GM18505 (cell line): ENCODE measurements around the gene GULP1.
"Not testable (repeated sequence)": the region's sequence is repeated elsewhere in the genome, so short reads cannot be mapped to it uniquely, and the experiment has no call there.

Experiments
- ATAC-seq: cut with Tn5 transposase; IDR thresholded peaks from one replicate; pipeline ENCODE4 v1.9.1; 2021; ENCODE audit not compliant: unreplicated experiment
- POLR2A ChIP-seq: IDR thresholded peaks from 4 replicates; pipeline ENCODE4 v1.6.1; 2011; ENCODE audit warnings: borderline replicate concordance; ENCODE audit not compliant: insufficient read depth, insufficient read length; ENCODE audit errors: extremely low read depth

The GULP1 gene

GRCh38 chr2:188557081-188557480, 265.4 kb downstream of the GULP1 start:
- TF ChIP-seq POLR2A = no peak
- no peak for ATAC-seq

GRCh38 chr2:188559455-188559854, 267.8 kb downstream of the GULP1 start:
- ATAC-seq = not testable (repeated sequence)

- TF ChIP-seq POLR2A = no peak
- ATAC-seq = no peak
Measured at GRCh38 chr2:188561473-188561979, 269.9 kb downstream of the GULP1 start.

- no peak for TF ChIP-seq POLR2A
- ATAC-seq = no peak
Measured at GRCh38 chr2:188569431-188570165, 277.9 kb downstream of the GULP1 start.

- no peak for TF ChIP-seq POLR2A
- no peak for ATAC-seq
Measured at GRCh38 chr2:188570370-188570769, 278.7 kb downstream of the GULP1 start.

- TF ChIP-seq POLR2A = no peak
- ATAC-seq = no peak
Measured at GRCh38 chr2:188571543-188572303, 280.0 kb downstream of the GULP1 start.

- TF ChIP-seq POLR2A = no peak
Measured at GRCh38 chr2:188572592-188572991, 280.9 kb downstream of the GULP1 start.

GRCh38 chr2:188573453-188573852, 281.8 kb downstream of the GULP1 start:
- no peak for TF ChIP-seq POLR2A
- ATAC-seq = no peak

More at GRCh38 chr2:188572592-188572991, 280.9 kb downstream of the GULP1 start:
- no peak for ATAC-seq

GRCh38 chr2:188576006-188576405, 284.3 kb downstream of the GULP1 start:
- no peak for ATAC-seq
- TF ChIP-seq POLR2A = no peak

- TF ChIP-seq POLR2A = no peak
- no peak for ATAC-seq
Measured at GRCh38 chr2:188576651-188577050, 285.0 kb downstream of the GULP1 start.

GRCh38 chr2:188577231-188577630, 285.6 kb downstream of the GULP1 start:
- no peak for TF ChIP-seq POLR2A
- no peak for ATAC-seq

- no peak for TF ChIP-seq POLR2A
- no peak for ATAC-seq
Measured at GRCh38 chr2:188580738-188581137, 289.1 kb downstream of the GULP1 start.

GRCh38 chr2:188582211-188582610, 290.5 kb downstream of the GULP1 start:
- no peak for TF ChIP-seq POLR2A
- no peak for ATAC-seq

GRCh38 chr2:188588235-188588634, 296.6 kb downstream of the GULP1 start:
- TF ChIP-seq POLR2A = no peak
- no peak for ATAC-seq
